ENCODE measurements around the gene DTNA.
"Not testable (repeated sequence)": the region's sequence is repeated elsewhere in the genome, so short reads cannot be mapped to it uniquely, and the experiment has no call there.

The DTNA gene

GRCh38 chr18:34726286-34727004, 16.3 kb downstream of the DTNA start:
- DNase-seq, result no peak

DNA sequence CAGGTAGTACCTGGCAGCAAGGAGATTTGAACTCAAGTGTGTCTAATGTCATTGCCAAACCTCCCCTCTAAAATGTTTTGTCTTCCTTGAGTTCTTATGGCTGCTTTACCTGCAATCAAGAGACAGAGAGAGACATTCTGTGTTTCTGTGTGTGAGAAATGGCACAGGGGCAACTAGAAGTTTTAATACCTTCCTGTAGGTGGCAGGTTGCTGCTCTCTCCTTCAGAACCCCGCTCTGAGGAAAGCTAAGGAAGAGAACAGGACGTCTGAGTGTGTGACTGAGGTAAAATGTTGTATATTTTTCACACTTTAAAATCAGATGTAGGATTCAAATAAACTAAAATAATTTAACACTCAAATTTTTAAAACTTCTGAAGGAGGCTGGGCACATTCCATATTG, 19.2 kb downstream of the DTNA start:
- no peak for DNase-seq

DNA sequence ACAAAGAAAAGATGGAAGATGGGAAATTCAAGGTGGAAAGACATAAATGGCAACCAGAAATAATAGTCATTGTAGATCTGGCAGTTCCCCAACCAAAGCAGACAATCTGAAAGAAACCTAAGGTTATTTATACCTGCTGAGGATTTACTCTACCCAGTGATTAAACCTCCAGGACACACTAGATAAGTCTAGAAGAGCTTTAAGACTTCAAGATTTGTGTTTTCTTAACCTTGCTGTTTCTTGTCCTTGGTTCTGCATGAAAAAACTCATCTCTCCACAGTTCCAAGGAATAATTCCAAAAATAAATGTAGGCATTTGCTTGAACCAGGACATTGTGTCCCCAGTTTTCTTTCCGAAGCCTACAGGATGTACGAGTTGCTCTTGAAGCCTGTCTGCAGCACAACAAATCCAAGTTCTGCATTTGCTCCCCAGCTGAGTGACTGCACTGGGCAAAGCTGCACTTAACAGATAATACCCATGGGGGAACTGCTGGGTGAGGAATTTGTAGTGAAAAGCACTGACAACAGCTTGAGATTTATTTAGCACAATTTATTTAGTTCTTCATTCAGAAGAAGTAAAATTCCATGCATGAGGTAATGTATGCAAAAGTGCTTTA, 19.8 kb downstream of the DTNA start:
- no peak for DNase-seq

DNA sequence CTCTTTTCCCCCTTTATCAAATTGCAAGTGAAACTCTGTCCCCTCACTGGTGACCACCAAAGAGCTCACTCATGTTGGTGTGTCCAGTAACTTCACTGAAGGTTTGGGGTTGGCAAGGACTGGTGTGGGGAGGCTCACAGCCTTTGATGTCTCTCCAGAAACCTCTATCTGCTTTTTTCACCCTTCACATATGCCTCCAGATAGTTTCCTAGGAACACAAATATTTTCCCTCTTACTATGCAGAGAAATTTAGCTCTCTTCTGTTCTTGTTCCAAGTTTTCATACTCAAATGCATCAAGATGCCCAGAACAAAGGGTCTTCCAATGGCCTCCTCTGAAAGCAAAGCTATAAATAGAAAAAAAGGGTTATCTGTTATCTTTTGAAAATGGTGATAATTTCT, 20.7 kb downstream of the DTNA start:
- DNase-seq, result no peak

DNA sequence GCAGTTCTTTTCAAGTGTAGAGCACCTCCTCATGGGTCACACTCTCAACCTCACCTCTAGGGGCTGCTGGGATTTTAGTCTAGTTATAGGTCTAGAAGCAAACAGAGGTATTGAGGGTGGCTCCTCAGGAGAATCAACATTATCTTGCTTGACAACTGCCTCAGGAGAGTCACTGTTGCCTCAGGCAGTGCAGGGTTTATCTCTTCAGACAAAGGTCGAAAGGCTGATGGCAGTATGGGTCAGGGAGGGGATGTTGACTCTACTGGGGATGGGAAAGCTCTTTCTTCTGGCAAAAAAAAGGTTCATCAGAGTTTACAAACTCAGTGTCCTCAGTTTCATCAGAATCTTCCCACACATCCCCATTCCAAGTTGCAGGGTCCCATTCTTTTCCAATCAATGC, 24.0 kb downstream of the DTNA start:
- no peak for DNase-seq

- DNase-seq, result not testable (repeated sequence)
Observed at GRCh38 chr18:34734526-34734925, 24.4 kb downstream of the DTNA start.

- DNase-seq, result no peak
Observed at GRCh38 chr18:34738175-34738894, 28.2 kb downstream of the DTNA start.

DNA sequence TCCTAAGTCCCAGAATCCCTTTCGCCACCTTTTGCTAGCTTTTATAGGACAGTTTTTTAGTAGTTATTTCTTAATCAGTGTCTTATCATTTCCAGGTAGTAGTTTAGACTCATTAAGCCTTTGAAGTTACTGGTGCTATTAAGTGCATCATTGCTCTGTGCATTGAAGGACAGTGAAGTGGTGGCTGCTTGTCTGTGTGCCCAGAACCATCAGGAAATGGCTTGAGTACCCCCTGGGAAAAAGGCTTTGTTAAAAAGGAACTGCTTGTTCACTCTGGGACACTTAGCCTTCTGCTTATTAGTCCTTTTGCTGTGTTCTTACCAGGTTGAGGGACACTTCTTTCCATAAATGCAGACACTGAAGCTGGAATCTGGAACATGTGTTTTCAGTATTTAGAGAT, 30.0 kb downstream of the DTNA start:
- DNase-seq, result no peak

DNA sequence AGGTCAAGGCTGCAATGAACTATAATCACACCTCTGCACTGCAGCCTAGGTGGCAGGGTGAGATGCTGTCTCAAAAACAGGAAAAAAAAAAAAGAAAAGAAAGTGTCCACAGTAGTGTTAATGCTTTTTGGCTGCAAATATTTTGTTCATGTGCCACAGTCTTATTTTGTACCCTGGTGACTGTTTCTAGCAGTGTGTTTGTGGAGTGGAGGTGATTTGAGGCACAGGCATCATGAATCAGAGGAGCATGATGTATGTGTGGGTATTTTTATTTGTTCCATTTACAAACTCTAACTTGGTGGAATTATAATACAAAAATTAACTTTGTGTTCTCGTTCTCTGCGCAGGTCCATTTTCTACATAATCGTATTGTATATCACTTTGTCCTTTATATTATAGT, 30.6 kb downstream of the DTNA start:
- DNase-seq, result no peak

GRCh38 chr18:34741401-34741800, 31.3 kb downstream of the DTNA start:
- no peak for DNase-seq

DNA sequence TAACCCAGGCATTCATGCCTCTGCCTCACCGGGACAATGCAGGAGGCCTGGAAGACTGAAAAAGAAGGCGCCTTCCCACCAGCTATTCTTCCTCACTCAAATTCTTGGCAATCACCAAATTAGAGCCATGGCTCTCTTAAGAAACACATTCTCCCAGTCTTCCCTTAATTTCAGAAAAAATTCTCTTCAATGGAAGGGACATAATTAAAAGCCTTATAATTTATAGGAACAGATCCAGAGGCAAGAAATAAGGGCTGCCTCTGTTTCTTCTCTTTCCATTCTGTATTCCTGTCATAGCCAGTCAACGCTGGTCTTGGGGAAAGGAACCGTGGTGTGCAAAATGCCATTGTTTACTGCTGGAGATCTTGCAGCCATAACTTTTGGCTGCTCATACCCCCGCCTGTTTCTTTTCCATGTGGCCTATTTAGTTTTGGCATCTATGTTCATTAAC, 32.8 kb downstream of the DTNA start:
- DNase-seq, result peak in 1 of 2 donors; percentile 66

- no peak for DNase-seq
Observed at GRCh38 chr18:34744569-34744968, 34.5 kb downstream of the DTNA start.

DNA sequence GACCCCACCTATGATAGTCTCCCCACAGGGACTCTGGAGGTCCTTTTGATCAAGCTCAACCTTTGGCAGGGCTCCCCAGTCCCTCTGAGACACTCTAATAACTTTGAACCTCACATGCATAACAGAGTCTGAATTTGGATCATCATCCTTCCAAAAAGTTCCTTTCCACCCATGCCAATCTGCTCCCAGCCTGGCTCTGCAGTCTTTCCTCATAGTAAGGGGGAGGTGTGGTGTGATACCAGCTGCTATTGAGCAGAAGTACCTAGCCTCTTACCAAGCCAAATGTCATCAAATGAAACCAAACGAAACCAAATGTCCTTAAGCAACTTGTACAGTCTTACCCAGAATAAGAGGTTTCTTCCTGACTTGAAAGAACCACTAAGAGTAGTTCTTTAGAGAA, 36.5 kb downstream of the DTNA start:
- DNase-seq, result peak in 1 of 2 donors; percentile 30

- DNase-seq, result no peak
Observed at GRCh38 chr18:34749721-34750120, 39.6 kb downstream of the DTNA start.

- no peak for DNase-seq
Observed at GRCh38 chr18:34752056-34752455, 42.0 kb downstream of the DTNA start.

DNA sequence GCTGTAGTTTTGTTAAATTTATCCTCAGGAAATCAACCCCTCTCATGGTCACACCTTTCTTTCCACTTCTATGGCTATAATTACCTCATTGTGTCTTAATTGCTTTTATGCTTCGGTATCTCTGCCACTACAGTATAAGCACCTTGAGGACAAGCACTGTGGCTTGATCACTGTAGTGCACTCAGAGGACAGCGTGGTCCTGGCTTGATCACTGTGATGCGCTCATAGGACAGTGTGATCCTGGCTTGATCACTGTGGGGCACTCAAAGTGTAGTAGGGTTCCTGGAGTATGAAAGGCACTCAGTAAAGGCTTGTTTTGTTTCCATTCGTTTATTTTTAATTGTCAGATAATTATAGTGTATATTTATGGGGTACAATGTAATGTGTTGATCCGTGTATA, 44.2 kb downstream of the DTNA start:
- no peak for DNase-seq

DNA sequence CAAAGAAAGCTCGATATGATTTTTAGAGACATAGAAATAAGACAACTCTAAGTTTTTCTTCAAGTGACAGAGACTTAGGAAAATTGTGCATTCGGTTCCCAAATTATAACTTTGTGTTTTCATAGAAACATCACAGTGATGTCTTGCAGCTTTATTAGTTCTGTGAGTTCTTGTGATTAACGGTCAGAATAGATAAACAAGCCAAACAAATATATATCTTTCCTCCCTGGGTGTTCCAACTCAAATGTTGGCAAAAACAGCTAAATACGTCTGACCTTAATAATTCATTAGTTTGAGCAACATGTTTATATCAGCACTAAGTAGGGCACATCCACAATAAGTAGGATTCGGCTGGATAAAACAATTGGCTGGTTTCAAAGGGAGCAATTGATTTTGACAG, 47.6 kb downstream of the DTNA start:
- no peak for DNase-seq

DNA sequence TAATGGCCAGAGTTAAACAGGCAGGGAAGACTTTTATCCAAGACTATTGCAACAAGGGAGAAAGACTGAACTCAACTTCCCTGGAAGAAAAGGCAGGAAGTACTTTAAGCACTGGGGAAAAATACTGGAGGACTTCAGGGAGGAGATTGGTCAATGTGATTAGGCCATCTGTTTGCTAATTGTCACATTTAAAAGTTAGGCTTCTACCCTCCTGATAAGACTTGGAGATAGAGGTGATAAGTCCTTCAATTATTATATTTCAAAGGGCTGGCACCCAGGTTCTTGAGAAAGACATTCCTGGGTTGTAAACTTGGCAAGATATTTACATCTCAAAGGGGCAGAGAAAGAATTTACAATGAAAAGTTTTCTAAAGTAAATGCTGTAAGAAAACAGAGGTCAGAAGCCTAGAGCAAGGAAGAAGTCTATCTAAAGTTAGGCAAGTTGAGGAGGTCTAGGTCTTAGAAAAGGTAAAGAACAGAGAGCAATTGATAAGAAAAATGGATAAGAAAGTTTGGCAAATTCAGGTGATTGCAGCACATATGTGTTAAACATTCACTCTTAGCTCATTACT, 48.4 kb downstream of the DTNA start:
- no peak for DNase-seq

- DNase-seq, result no peak
Observed at GRCh38 chr18:34760444-34760843, 50.3 kb downstream of the DTNA start.

DNA sequence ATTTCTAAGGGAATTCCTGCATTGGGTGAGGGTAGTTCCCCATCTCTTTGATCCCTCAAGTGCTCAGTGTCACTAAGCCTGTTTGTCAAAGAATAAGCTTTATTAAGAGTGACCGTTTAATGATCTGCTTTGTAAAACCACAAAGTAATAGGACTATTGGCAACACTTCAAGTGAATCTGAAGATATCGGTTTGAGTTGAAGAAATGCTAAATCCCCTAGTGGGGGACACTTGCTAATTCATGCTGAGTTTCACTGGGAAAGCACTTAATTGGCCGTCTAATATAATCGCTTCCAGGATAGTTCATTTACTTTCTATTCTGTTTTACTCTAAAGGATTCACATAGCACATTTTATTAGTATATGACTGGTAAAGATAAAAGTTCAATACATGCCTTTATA, 54.4 kb downstream of the DTNA start:
- no peak for DNase-seq

- DNase-seq, result no peak
Observed at GRCh38 chr18:34767601-34768027, 57.5 kb downstream of the DTNA start.

GRCh38 chr18:34771958-34772357, 61.9 kb downstream of the DTNA start:
- no peak for DNase-seq

DNA sequence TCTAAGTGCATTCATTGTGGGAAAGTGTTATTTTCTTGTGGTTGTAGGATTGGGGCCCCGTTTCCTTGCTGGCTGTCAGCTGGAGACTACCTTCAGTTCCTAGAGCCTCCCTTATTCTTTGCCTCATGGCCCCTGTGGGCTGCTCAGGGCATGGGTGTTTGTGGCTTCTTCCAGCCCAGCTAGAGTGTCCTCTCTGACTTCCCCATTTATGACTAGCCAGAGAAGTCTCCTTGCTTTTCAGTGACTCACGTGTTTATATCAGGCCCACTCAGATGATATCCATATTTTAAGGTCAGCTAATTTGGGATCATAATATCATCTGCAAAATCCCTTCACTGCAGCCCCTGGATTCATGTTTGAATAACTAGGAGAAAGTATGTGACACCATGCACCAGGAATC, 62.8 kb downstream of the DTNA start:
- DNase-seq, result no peak

- no peak for DNase-seq
Observed at GRCh38 chr18:34773378-34773777, 63.3 kb downstream of the DTNA start.
